Neuronal stem cell (in vitro differentiated cells): ENCODE results near the gene FOXA1.

ENCODE experiments used
- DNase-seq: peaks from one replicate; pipeline ENCODE4 v3.0.0-alpha.2; 2013; ENCODE audit warnings: low spot score
- H2AFZ ChIP-seq: one replicate; pipeline ENCODE4 v1.6.1; 2013; ENCODE audit warnings: mild to moderate bottlenecking, low read length, inconsistent platforms
- H2AK5ac ChIP-seq: 2 replicates; pipeline ENCODE4 v1.6.1; 2013; ENCODE audit warnings: low read depth, mild to moderate bottlenecking, inconsistent platforms, low read length, moderate library complexity, mixed read lengths
- H2BK120ac ChIP-seq: 2 replicates; pipeline ENCODE4 v1.6.1; 2013; ENCODE audit warnings: low read depth, mild to moderate bottlenecking, inconsistent platforms, low read length, moderate library complexity, mixed read lengths
- H2BK12ac ChIP-seq: one replicate; pipeline ENCODE4 v1.6.1; 2013; ENCODE audit warnings: low read length, inconsistent platforms
- H2BK15ac ChIP-seq: 2 replicates; pipeline ENCODE4 v1.6.1; 2013; ENCODE audit warnings: mild to moderate bottlenecking, low read length, inconsistent platforms, mixed read lengths
- H2BK5ac ChIP-seq: one replicate; pipeline ENCODE4 v1.6.1; 2013; ENCODE audit warnings: inconsistent platforms, mild to moderate bottlenecking, low read length, moderate library complexity
- H3K14ac ChIP-seq: one replicate; pipeline ENCODE4 v1.6.1; 2013; ENCODE audit warnings: low read length, inconsistent platforms
- H3K18ac ChIP-seq: 2 replicates; pipeline ENCODE4 v1.6.1; 2013; ENCODE audit warnings: low read length, inconsistent platforms
- H3K23ac ChIP-seq: 2 replicates; pipeline ENCODE4 v1.6.1; 2013; ENCODE audit warnings: low read depth, mild to moderate bottlenecking, mixed read lengths, low read length, inconsistent platforms; ENCODE audit not compliant: poor library complexity
- H3K27ac ChIP-seq: replicated peaks from 3 replicates; pipeline ENCODE4 v1.5.1; 2013; ENCODE audit warnings: low read length, inconsistent platforms
- H3K27me3 ChIP-seq, 3 experiments: 2 replicates each; pipeline ENCODE4 v1.6.1; 2013; ENCODE audit warnings: low read length in 3 of 3, mild to moderate bottlenecking in 2 of 3, inconsistent platforms in 1 of 3, low read depth in 1 of 3, mixed read lengths in 1 of 3, moderate library complexity in 1 of 3; ENCODE audit not compliant: control insufficient read depth in 3 of 3, insufficient read depth in 3 of 3
- H3K36me3 ChIP-seq, 2 donors: replicated peaks in 1 of 2; 2 replicates each; pipeline ENCODE4 v1.6.1; 2013; ENCODE audit warnings: low read length in 2 of 2; ENCODE audit not compliant: control insufficient read depth in 2 of 2, insufficient read depth in 2 of 2
- H3K4ac ChIP-seq: 2 replicates; pipeline ENCODE4 v1.6.1; 2013; ENCODE audit warnings: inconsistent platforms, mild to moderate bottlenecking, low read length, moderate library complexity
- H3K4me1 ChIP-seq, 2 donors: 1 replicate in 1 of 2; 2 replicates in 1 of 2; pipeline ENCODE4 v1.6.1; 2013; ENCODE audit warnings: low read length in 2 of 2, low read depth in 1 of 2; ENCODE audit not compliant: control insufficient read depth in 2 of 2, insufficient read depth in 1 of 2
- H3K4me2 ChIP-seq: one replicate; pipeline ENCODE4 v1.6.1; 2013; ENCODE audit warnings: mild to moderate bottlenecking, low read length, inconsistent platforms; ENCODE audit not compliant: insufficient read depth, poor library complexity, severe bottlenecking
- H3K4me3 ChIP-seq, 2 donors: 2 replicates each; pipeline ENCODE4 v1.5.1; 2013; ENCODE audit warnings: low read length in 2 of 2, mild to moderate bottlenecking in 2 of 2, inconsistent platforms in 1 of 2, moderate library complexity in 1 of 2
- H3K79me1 ChIP-seq: one replicate; pipeline ENCODE4 v1.6.1; 2013; ENCODE audit warnings: low read depth, mild to moderate bottlenecking, inconsistent platforms, low read length, moderate library complexity
- H3K9ac ChIP-seq: one replicate; pipeline ENCODE4 v1.6.1; 2013; ENCODE audit warnings: mild to moderate bottlenecking, low read depth, low read length, inconsistent platforms; ENCODE audit not compliant: poor library complexity
- H3K9me3 ChIP-seq, 2 donors: replicated peaks in 1 of 2; 2 replicates each; pipeline versions ENCODE3 to v1.6.1; 2013; ENCODE audit warnings: low read length in 2 of 2, mild to moderate bottlenecking in 2 of 2, inconsistent platforms in 1 of 2, low read depth in 1 of 2, mixed read lengths in 1 of 2, moderate library complexity in 1 of 2; ENCODE audit not compliant: control insufficient read depth in 2 of 2, insufficient read depth in 1 of 2
- H4K8ac ChIP-seq: one replicate; pipeline ENCODE4 v1.6.1; 2013; ENCODE audit warnings: low read depth, mild to moderate bottlenecking, inconsistent platforms, low read length, moderate library complexity
- H4K91ac ChIP-seq: one replicate; pipeline ENCODE4 v1.6.1; 2013; ENCODE audit warnings: low read length, low read depth, mild to moderate bottlenecking, inconsistent platforms; ENCODE audit not compliant: poor library complexity
- WGBS, 2 donors: extraction: QIAGEN DNeasy Blood & Tissue Kit; methylation state at CpG; one replicate each; pipeline ENCODE4 v1.1.7; 2013; ENCODE audit warnings: missing lambda C conversion rate in 2 of 2, mixed read lengths in 1 of 2; ENCODE audit not compliant: insufficient read length in 2 of 2, insufficient replicate concordance in 1 of 2; ENCODE audit errors: extremely low coverage in 2 of 2; 5-methylcytosine and 5-hydroxymethylcytosine counted together

FOXA1 gene

DNA sequence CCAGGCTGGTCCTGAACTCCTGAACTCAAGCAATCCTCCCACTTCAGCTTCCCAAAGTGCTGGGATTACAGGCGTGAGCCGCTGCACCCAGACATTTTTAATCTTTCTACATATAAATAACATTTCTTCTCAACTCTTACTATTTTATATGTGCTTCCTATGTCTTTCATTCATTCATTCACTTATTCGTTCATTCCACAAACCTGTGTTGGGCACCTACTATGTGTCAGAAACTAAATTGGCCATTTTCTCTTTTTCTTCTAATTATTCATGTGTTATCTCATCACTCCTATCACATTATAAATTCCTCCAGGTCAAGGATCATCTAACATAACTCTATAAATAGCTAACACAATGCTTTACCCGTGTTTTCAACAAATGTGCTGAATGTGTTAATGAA, 23.7 kb downstream of the FOXA1 start:
- H3K36me3 ChIP-seq, result no peaks in the 10 kb centered on the region
- no peaks in the 10 kb centered on the region for H3K9me3 ChIP-seq
- no peak overlapping the region for H3K27ac ChIP-seq
- no peak overlapping the region for H4K8ac ChIP-seq
- H3K4me2 ChIP-seq, result no peak overlapping the region
- no peak overlapping the region for H2AK5ac ChIP-seq
- no peak overlapping the region for H3K9ac ChIP-seq
- peaks cover 0 to 2% of the 10 kb centered on the region in 2 donors for H3K4me1 ChIP-seq
- H3K18ac ChIP-seq, result no peak overlapping the region
- H4K91ac ChIP-seq, result no peak overlapping the region
- no peak overlapping the region for H3K4ac ChIP-seq
- no peak overlapping the region for H3K23ac ChIP-seq
- no peak overlapping the region for H2BK120ac ChIP-seq
- no peak overlapping the region for H3K4me3 ChIP-seq
- no peak for DNase-seq
- 100% methylated on average over 1 of the region's 4 CpGs; no CpG with 5 or more reads in 1 of the 2 donors for WGBS, 2 donors
- no peaks in the 10 kb centered on the region for H3K27me3 ChIP-seq
- no peak overlapping the region for H3K14ac ChIP-seq
- H3K79me1 ChIP-seq, result no peaks in the 10 kb centered on the region
- H2BK12ac ChIP-seq, result no peak overlapping the region
- H2BK5ac ChIP-seq, result no peak overlapping the region
- no peak overlapping the region for H2BK15ac ChIP-seq
- no peak overlapping the region for H2AFZ ChIP-seq

DNA sequence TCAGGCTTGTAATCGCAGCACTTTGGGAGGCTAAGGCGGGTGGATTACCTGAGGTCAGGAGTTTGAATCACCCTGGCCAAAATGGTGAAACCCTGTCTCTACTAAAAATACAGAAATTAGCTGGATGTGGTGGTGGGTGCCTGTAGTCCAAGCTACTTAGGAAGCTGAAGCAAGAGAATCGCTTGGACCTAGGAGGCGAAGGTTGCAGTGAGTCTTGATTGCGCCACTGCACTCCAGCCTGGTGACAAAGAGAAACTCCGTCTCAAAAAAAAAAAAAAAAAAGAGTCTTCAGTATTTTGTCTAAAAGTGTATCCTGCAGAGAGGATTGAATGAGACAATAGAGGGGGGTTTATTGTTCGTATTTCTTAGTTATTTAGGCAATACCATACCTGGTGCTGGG, 25.3 kb downstream of the FOXA1 start:
- peaks cover 0 to 2% of the 10 kb centered on the region in 2 donors for H3K4me1 ChIP-seq
- DNase-seq, result no peak
- H3K4me2 ChIP-seq, result no peak overlapping the region
- H3K79me1 ChIP-seq, result no peaks in the 10 kb centered on the region
- no peak overlapping the region for H2BK12ac ChIP-seq
- H3K9ac ChIP-seq, result no peak overlapping the region
- H2BK120ac ChIP-seq, result no peak overlapping the region
- no peaks in the 10 kb centered on the region for H3K9me3 ChIP-seq
- no peak overlapping the region for H2AK5ac ChIP-seq
- WGBS, 2 donors, result no CpG with 5 or more reads among the region's 7 CpGs
- H3K23ac ChIP-seq, result no peak overlapping the region
- H2AFZ ChIP-seq, result no peak overlapping the region
- H3K27ac ChIP-seq, result no peak overlapping the region
- no peak overlapping the region for H3K18ac ChIP-seq
- H3K14ac ChIP-seq, result no peak overlapping the region
- H3K27me3 ChIP-seq, result no peaks in the 10 kb centered on the region
- H2BK5ac ChIP-seq, result no peak overlapping the region
- no peak overlapping the region for H3K4ac ChIP-seq
- H4K91ac ChIP-seq, result no peak overlapping the region
- H3K36me3 ChIP-seq, result no peaks in the 10 kb centered on the region
- no peak overlapping the region for H3K4me3 ChIP-seq
- H4K8ac ChIP-seq, result no peak overlapping the region
- H2BK15ac ChIP-seq, result no peak overlapping the region

DNA sequence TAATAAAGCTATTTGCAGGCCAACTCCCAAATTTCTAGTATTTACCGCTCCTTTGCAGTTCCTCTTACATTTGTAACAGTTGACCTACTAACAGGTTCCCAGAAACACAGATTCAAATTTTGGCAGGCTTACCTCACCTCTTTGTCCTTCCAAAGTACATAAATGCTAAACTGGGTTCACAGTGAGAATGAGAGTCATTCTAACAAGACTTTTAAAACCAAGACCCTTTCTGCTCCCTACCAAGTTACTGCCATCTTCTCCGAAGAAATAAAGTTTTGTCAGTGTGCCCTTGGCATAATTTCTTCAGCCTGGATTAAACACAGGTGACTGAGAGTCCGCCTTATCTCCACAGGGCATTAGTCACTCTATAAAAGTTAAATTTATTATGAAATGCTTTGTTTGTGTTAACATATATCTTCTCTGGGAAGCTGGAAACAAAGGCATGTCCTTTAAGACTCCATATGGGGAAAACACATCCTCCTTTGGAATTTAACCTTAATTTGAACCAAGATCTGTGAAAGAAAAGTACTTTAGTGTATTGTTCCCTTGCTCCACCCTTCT, 28.2 kb downstream of the FOXA1 start:
- DNase-seq, result no peak
- no peak overlapping the region for H3K27ac ChIP-seq
- no peak overlapping the region for H4K8ac ChIP-seq
- no peak overlapping the region for H2AFZ ChIP-seq
- no peaks in the 10 kb centered on the region for H3K79me1 ChIP-seq
- H3K9ac ChIP-seq, result no peak overlapping the region
- H3K4ac ChIP-seq, result no peak overlapping the region
- H3K23ac ChIP-seq, result no peak overlapping the region
- H3K4me3 ChIP-seq, result no peak overlapping the region
- no peaks in the 10 kb centered on the region for H3K9me3 ChIP-seq
- no peak overlapping the region for H2BK120ac ChIP-seq
- H3K18ac ChIP-seq, result no peak overlapping the region
- H3K27me3 ChIP-seq, result no peaks in the 10 kb centered on the region
- H2BK12ac ChIP-seq, result no peak overlapping the region
- H2BK5ac ChIP-seq, result no peak overlapping the region
- no peak overlapping the region for H3K4me2 ChIP-seq
- H3K14ac ChIP-seq, result no peak overlapping the region
- no peak overlapping the region for H2AK5ac ChIP-seq
- H2BK15ac ChIP-seq, result no peak overlapping the region
- WGBS, 2 donors, result no CpG with 5 or more reads among the region's 3 CpGs
- no peak overlapping the region for H4K91ac ChIP-seq
- H3K4me1 ChIP-seq, result peaks cover 0 to 2% of the 10 kb centered on the region in 2 donors
- no peaks in the 10 kb centered on the region for H3K36me3 ChIP-seq

DNA sequence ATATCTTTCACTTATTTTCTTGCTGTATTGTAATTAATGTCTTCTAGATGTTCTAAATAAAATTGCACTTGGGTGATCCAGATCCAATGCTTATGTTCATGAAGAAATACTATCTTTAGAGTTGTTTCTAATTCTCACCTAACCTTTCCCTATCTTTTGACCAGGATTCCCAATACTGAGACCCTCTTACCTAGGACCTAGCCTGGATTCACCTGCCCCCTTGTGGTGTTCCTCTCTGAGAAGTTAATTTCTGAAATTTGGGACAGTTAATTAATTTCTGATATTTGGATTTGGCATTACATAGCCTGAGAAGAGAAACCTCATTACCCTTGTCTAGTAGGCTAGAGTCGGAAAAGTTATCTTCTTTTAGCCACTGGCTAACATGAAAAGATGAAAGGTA, 29.5 kb downstream of the FOXA1 start:
- Histone ChIP-seq H2BK12ac (no peak overlapping the region), H2AFZ (no peak overlapping the region), H3K36me3 (no peaks in the 10 kb centered on the region), H2BK120ac (no peak overlapping the region), H4K8ac (no peak overlapping the region), H3K27me3 (no peaks in the 10 kb centered on the region), H2AK5ac (no peak overlapping the region), H3K23ac (no peak overlapping the region), H3K14ac (no peak overlapping the region), H3K9me3 (no peaks in the 10 kb centered on the region), H2BK5ac (no peak overlapping the region), H3K27ac (no peak overlapping the region), H2BK15ac (no peak overlapping the region), H3K9ac (no peak overlapping the region), H3K4me2 (no peak overlapping the region), H3K4ac (no peak overlapping the region), H3K4me1 (peaks cover 0 to 2% of the 10 kb centered on the region in 2 donors), H3K4me3 (no peak overlapping the region), H4K91ac (no peak overlapping the region), H3K79me1 (no peaks in the 10 kb centered on the region), H3K18ac (no peak overlapping the region)
- DNase-seq, result no peak
- no CpG with 5 or more reads among the region's 1 CpG for WGBS, 2 donors
